Measurements from ENCODE around the gene OR2A14. TPM values are rescaled to one million over a fixed set of nuclear protein-coding genes. Genes with fewer than 3 reads are reported as not detected.
"Not testable (repeated sequence)": the region's sequence is repeated elsewhere in the genome, so short reads cannot be mapped to it uniquely, and the experiment has no call there.

The OR2A14 gene
- total RNA-seq, 1 donor: not detected

GRCh38 chr7:144178380-144179164 lies 55.6 kb downstream of the OR2A14 start:
- not testable (repeated sequence) for H3K4me3 ChIP-seq (ENCODE audit: low read depth, low read length)
- peak; percentile 18 for DNase-seq (ENCODE audit: low read depth)
- TF ChIP-seq CTCF (IDR thresholded peaks at IDR 0.05; ENCODE audit: insufficient read depth, low read depth, low read length): peak; percentile 46

GRCh38 chr7:144179165-144179479 lies 56.1 kb downstream of the OR2A14 start:
- DNase-seq (ENCODE audit: low read depth); H3K4me3 ChIP-seq (ENCODE audit: low read depth, low read length): not testable (repeated sequence)

Small RNA genes lying within 50 kb of the gene (small RNA-seq; reads per million reads assigned to genes)
- not detected for gene OR2A41P

Other genes with a start within 250 kb of the OR2A14 start
- 66.7 and 95.4 TPM in 2 replicates for gene TCAF1, start 221.0 kb upstream of the OR2A14 start, total RNA-seq
- gene OR2F2, start 187.9 kb upstream of the OR2A14 start, total RNA-seq: not detected in 2 replicates
- gene OR2F1, start 168.3 kb upstream of the OR2A14 start, total RNA-seq: not detected in 2 replicates
- under 0.01 TPM in 1 of 2 replicates, not detected in the other for gene OR6B1, start 122.9 kb upstream of the OR2A14 start, total RNA-seq
- gene OR2A5, start 74.2 kb upstream of the OR2A14 start, total RNA-seq: not detected in 2 replicates
- not detected in 2 replicates for gene OR2A25, start 53.4 kb upstream of the OR2A14 start, total RNA-seq
- gene OR2A12, start 36.9 kb upstream of the OR2A14 start, total RNA-seq: not detected in 2 replicates
- not detected in 2 replicates for gene OR2A2, start 13.6 kb upstream of the OR2A14 start, total RNA-seq
- 0.32 and 0.43 TPM in 2 replicates for gene CTAGE4, start 60.3 kb downstream of the OR2A14 start, total RNA-seq
- 0.97 and 3.0 TPM in 2 replicates for gene ARHGEF35, start 72.7 kb downstream of the OR2A14 start, total RNA-seq
- gene OR2A42, start 116.4 kb downstream of the OR2A14 start, total RNA-seq: under 0.01 TPM in 2 replicates
- gene OR2A7, start 141.6 kb downstream of the OR2A14 start, total RNA-seq: under 0.01 and 0.32 TPM in 2 replicates
- 0.43 TPM in 1 of 2 replicates, not detected in the other for gene CTAGE8, start 146.1 kb downstream of the OR2A14 start, total RNA-seq
- under 0.01 TPM in 2 replicates for gene OR2A1, start 189.2 kb downstream of the OR2A14 start, total RNA-seq
- 1.9 and 3.9 TPM in 2 replicates for gene ARHGEF5, start 232.2 kb downstream of the OR2A14 start, total RNA-seq

All from fibroblast of villous mesenchyme (primary cell).